ENCODE measurements around the gene TPM1.

DNA sequence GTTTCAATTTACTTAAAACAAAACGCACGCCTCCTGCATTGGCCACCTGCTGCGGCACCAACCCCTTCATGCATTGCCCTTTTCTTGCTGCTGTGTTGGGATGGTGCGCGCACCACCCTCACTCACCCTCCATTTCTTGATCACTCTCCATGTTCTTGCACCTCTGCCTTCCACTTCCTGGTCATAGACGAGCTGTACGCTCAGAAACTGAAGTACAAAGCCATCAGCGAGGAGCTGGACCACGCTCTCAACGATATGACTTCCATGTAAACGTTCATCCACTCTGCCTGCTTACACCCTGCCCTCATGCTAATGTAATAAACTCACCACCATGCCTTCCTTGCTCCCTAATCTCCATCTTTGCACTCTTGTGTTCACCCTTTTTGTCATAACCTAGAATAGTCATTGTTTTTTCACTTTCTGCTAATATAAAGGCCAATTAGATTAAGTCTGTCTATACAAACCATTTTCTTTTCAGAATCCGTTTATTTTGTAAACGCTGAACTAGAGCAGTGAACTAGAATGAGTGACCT lies 21.4 kb downstream of the TPM1 start:
- TF ChIP-seq MXD4 (CRISPR knock-in tag; IDR thresholded peaks at IDR 0.05; ENCODE audit: borderline replicate concordance), result no peak
- TF ChIP-seq OVOL2 (CRISPR knock-in tag; IDR thresholded peaks at IDR 0.05; ENCODE audit: borderline replicate concordance), result no peak
- no peak for TF ChIP-seq CTCF (IDR thresholded peaks at IDR 0.05)
- TF ChIP-seq MAX (CRISPR knock-in tag; IDR thresholded peaks at IDR 0.05), result no peak
- TF ChIP-seq CREM (CRISPR knock-in tag; IDR thresholded peaks at IDR 0.05), result no peak
- no peak for TF ChIP-seq SOX15 (CRISPR knock-in tag; IDR thresholded peaks at IDR 0.05)
- no peak for TF ChIP-seq CREB1 (CRISPR knock-in tag; IDR thresholded peaks at IDR 0.05)
- no peak for TF ChIP-seq ETV6 (CRISPR knock-in tag; IDR thresholded peaks at IDR 0.05)
